GM13977 (cell line): ENCODE measurements around the gene FAM76A.

Experiments used
- DNase-seq: peaks from one replicate; pipeline ENCODE4 v3.0.0; 2012; ENCODE audit warnings: low spot score
- in situ Hi-C: fragments of 300-500 bp; cut with MboI; formaldehyde crosslinking; loops from one replicate; pipeline ENCODE4 v1.12.0; 2022; ENCODE audit warnings: low sequenced_read_pairs, low pct_unique_long_range_greater_than_20kb, mixed read lengths, inconsistent platforms; ENCODE audit not compliant: unreplicated experiment
- TF ChIP-seq, protein P1 (sequence below): IDR thresholded peaks from 2 replicates; pipeline ENCODE4 v1.5.1; 2012; ENCODE audit warnings: mild to moderate bottlenecking, control low read depth; ENCODE audit not compliant: insufficient read depth; ENCODE audit errors: extremely low read depth, missing control alignments

Gene FAM76A

DNA sequence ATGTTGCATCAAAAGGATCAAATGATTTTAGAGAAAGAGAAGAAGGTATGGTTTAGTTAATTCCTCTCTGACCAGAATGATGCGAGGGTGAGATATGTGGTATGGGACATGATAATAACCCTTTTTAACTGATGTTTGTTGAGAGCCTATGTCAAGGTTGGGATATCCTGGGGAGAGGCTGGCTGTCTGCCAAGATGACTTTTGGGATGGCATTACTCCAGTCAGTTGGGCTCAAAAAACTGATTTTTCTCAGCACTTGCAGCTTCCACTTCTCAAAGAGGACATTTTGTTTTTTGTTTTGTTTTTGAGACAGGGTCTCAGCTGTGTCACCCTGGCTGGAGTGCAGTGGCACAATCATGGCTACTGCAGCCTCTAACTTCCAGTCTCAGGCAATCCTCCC lies 29.5 kb downstream of the FAM76A start:
- TF ChIP-seq, protein P1, sequence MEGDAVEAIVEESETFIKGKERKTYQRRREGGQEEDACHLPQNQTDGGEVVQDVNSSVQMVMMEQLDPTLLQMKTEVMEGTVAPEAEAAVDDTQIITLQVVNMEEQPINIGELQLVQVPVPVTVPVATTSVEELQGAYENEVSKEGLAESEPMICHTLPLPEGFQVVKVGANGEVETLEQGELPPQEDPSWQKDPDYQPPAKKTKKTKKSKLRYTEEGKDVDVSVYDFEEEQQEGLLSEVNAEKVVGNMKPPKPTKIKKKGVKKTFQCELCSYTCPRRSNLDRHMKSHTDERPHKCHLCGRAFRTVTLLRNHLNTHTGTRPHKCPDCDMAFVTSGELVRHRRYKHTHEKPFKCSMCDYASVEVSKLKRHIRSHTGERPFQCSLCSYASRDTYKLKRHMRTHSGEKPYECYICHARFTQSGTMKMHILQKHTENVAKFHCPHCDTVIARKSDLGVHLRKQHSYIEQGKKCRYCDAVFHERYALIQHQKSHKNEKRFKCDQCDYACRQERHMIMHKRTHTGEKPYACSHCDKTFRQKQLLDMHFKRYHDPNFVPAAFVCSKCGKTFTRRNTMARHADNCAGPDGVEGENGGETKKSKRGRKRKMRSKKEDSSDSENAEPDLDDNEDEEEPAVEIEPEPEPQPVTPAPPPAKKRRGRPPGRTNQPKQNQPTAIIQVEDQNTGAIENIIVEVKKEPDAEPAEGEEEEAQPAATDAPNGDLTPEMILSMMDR = no peak
- in situ Hi-C loops = no loop called here
- no peak for DNase-seq

DNA sequence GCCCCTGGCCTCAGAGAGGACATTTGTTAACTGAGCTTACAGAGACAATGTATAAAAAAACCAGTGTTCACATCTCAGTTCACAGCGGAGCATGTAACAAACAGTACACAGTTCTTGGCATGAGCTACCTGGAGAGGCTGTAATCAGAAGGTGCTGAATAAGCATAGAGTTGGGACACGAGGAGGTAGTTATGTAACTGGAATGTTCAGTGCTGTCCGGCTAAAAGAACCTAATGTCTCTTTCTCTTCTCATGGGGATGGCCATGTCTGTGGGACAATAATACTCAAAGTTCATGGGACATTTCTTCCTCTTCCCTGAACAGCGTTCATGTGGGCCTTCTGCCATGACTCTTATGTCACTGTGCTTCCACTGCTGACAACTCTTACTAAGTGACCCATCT lies 30.1 kb downstream of the FAM76A start:
- no peak for DNase-seq
- TF ChIP-seq, protein P1 = no peak
- in situ Hi-C loops = no loop called here

DNA sequence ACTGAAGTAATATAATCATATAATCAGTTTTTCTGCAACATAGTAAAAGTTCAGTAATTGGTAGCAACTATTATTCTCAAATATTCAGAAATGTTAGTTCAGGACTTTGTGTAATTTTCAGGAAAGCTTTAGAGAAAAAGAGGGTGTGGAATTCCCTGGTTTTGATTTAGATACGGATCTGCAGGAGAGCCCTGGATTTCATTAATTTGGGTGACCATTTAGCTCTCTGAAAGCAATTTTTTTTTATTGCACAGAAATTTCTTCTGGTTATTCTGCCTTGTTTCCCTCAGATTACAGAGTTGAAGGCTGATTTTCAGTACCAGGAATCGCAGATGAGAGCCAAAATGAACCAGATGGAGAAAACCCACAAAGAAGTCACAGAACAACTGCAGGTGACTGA lies 33.5 kb downstream of the FAM76A start:
- DNase-seq = no peak
- TF ChIP-seq, protein P1 = no peak

DNA sequence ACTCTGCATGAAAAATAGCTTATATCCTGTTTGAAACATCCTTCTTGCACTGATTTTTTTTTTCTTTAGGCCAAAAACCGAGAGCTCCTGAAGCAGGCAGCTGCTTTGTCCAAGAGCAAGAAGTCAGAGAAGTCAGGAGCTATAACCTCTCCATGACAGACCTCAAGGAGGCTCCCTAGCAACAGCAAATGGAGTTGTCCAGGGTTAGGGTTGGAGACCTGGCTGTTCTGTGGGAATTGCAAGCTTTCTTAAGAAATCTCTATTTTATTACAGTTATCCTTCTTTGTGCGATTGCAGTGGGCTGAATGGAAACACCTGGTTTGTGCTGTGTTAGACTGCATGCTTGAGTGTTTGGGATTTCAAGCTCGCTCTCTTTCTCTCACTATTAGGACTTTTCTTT lies 34.7 kb downstream of the FAM76A start:
- TF ChIP-seq, protein P1 = no peak
- in situ Hi-C loops = no loop called here
- DNase-seq = no peak

More for the DNA sequence above, 33.5 kb downstream of the FAM76A start:
- in situ Hi-C loops = no loop called here

DNA sequence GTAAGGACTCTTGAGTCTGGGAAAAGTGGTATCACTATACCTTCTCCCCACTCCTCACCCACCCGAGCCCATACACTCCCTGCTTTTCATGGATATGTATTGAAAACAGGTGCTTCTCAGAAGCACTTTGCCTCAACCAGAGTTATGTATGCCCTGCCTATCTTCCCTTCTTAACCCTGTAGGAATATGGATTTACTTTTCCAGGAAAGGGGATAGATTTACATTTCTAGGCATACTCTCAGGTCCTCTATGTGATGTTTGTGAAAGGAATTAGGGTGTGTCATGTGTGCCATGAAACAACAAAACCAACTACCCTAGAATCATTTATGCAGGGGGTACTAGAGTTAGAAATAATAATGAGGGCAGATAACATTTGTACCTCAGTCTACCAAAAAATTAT lies 36.3 kb downstream of the FAM76A start:
- TF ChIP-seq, protein P1 = no peak
- in situ Hi-C loops = no loop called here
- DNase-seq = no peak

DNA sequence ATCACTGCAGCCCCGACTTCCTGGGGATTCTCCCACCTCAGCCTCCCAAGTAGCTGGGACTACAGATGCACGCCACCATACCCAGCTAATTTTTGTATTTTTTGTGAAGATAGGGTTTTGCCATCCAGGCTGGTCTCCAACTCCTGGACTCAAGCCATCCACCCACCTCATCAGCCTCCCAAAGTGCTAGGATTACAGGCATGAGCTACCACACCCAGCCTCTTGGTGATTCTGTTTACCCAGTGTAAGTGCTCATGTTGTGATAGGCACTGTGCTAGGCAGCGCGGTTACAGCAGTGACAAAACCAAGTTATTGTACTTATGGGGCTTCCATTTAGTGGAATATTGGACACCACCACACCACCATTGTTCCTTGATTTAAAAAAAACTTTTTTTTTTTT lies 37.6 kb downstream of the FAM76A start:
- TF ChIP-seq, protein P1 = no peak
- in situ Hi-C loops = no loop called here
- DNase-seq = no peak

DNA sequence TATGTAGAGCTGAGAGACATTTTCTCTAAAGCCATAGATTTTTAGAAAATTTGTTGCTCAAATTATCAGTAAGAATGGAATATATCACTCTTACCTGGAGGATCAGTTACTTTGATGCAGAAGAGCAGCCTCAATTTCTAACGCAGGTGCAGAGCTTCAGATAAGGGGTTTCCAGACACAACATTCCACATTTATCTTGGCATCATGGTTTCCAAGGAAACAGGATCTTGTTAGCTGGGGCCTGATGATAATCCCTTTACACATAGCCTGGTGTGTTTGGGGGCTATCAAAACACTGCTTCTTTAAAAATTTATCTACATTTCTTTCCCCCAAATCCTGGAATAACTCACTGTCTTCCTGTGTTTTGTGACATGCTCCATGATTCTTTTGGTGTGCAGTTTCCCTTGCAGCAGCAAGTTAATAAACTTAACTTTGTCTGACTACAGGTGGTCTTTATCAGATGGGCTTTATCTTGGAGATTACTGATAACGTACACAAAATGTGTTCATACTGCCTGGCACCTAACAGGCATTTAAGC lies 44.6 kb downstream of the FAM76A start:
- DNase-seq = no peak
- in situ Hi-C loops = no loop called here
- TF ChIP-seq, protein P1 = no peak
